Stimulated activated CD8-positive, alpha-beta memory T cell treated with anti-CD3 and anti-CD28 coated beads, Interleukin-15, amount 100 ng/mL, for 48 hours (primary cell): ENCODE results near the gene AATK.
"Not testable (repeated sequence)": the region's sequence is repeated elsewhere in the genome, so short reads cannot be mapped to it uniquely, and the experiment has no call there.

Experiments
- DNase-seq, 2 donors: peaks; one replicate each; pipeline ENCODE4 v3.0.0-alpha.2; 2020; ENCODE audit warnings: low read depth in 2 of 2

AATK gene

DNA sequence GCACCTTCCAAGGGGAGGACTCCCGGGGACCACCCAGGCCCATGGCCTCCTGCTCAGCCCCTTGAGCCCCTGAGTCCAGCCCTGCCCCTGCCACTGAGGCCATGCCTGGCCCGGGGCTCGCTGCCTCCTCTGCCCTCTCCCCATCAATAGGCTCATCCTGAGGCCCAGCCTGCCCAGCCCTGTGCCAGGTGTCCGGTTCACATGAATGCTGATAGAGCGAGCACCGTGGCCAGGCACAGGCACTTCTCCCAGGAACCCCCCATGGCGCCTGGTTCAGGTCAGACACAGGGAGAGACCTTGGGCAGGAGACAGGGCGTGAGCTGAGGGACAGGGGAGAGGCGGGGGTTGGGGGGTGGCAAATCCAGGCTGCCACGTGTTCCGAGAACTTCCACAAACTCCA lies 3.5 kb downstream of the AATK start:
- no peak for DNase-seq

DNA sequence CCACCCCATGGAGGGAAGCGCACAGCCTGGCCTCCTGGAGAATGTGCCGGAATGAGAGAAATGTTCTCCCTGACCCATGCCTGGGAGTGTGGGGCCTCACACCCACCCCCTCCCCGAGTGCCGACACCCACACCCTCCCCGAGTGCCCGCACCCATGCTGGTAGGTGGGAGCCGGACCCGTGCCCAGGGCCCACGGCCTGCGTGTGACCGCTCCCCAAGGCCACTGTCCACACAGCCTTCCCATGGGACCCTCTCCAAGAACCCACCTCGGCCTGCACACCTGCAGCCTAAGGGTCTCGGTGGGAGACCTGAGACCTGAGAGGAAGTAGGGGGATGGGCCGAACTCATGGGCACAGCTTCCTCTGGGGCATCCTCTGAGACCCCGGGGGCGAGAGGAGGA lies 4.0 kb downstream of the AATK start:
- no peak for DNase-seq

DNA sequence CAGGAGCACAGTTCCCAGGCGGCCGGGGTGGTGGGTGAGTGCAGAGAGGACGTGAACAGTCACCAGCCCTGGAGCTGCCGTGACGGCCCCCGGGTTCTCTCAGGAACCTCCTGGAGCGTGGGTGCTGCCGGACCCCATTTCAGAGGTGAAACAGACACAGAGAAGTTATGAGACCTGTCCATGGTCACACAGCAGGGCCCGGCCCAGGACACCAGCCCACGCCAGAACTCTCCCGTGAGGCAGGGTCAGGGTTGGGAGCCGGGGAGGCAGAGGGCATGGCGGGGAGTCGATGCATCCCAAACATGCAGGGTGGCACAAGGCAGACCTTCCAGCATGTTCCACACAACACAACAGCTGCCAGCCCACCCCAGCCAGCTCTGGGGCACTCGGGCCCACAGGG lies 4.5 kb downstream of the AATK start:
- no peak for DNase-seq

DNA sequence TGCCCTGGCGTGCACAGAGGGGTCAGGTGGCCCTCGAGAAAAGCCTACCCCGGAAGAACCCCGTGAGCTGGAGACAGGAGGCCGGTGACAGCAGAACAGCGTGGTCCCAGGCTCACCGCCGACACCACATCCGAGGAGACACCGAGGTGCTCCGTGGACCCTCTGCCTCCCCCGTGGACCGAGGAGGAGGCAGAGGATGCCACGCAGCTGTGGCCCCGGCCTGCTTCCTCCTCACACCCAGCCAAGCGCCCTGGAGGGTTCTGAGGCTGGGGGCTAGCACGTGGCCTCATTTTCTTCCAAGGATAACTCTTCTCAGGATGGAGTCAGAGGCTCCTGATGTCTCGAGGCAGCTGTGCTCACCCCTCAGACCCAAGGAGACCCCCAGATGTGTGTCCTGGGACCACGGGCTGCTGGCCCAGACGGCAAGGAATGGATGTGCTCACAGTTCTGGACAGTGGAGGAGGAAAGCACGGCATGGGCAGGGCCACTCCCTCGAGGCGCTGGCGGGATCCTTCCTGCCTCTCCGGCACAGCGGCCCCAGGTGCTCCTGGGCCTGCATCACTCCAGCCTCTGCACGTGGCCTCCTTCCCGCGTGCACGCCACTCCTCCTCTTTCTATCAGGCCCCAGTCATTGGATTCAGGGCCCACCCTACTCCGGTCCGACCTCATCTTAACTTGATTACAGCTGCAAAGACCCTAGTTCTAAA lies 5.1 kb downstream of the AATK start:
- no peak for DNase-seq

DNA sequence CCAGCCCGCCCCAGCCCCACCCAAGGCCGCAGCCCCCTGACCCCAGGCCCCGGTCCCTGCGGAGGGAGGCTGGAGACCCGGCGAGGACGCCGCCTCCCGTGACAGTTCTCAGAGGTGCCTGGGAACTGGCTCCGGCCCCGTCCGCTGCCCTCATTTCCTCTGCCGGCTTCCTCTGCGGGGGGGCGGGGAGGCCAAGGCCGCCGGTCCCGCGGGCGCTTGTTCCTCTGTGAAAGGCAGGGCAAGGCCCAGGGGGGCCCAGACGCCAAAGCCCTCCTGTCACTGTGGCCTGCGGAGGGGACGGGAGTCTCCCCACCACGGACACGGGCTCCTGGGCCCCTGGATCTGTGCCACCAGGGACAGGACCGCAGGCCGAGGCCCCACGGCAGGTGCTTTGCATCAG lies 5.7 kb downstream of the AATK start:
- DNase-seq = no peak

DNA sequence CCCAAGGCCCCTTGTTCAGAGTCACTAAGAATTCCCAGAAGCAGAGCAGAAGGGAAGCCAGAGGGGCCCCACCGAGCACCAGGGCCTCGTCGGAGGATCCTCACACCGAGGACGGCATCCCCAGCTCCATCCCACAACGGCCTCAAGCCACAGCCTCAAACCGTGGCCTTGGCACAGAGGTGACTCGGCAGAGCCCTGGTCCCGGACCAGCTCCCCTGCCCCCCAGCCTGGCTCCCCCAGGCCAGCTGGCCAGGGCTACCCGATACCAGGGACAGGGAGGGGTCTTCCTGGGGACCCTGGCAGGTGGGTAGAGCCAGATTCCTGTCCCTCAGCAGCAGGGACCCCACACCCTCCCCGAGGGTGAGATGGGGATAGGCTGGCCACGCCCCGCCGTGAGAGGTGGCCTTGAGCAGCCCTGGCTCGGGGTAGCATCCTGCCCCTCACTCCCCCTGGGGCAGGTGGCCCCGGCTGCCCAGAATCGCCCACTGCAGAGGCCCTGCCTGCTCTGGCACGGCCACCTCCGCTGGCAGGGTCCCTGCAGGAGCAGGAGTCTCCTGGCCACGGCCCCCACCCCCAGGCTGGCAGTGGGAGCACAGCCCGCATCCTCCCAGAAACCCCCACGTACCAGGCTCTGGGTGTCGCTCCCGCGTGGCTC lies 6.3 kb downstream of the AATK start:
- DNase-seq = no peak

DNA sequence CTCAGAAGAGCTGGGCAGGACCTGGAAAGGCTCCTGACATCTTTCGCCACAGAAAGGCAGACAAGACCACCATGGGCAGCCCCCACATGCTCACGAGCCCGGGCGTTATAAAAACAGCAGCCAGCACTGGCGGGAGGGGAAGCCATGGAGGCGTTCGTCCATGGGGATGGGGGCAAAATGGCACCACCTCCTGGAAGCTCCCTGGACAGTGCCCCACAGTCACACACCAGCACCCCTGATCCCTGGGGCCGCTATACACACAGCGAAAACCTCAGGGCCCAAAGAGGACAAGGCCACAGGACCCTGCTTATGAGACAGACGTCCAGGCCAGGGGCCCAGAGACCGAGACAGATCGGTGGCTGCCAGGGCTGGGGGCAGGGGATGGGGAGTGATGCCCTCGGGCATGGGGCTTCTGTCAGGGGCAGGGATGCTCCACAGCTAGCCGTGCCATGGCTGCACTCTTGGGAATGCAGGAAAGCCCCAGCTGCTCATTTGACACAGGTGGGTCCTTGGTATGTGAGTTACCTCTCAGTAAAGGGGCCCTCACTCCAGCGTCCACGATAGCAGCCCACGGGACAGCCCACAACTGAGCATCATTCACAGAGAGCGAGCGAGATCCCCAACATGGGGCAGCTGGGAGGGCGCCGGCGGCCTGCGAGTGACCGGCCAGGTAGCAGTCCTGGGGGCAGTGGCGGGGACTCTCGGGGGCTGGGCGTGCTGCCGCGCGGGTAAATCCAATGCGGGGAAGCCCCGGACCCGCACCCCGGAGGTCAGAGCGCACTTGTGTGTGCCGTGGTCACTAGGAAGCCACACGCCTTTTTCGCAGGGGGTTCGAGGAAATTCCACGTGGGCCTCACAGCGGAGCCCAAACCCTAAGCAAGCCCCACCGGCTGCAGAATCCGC lies 7.1 kb downstream of the AATK start:
- no peak for DNase-seq

DNA sequence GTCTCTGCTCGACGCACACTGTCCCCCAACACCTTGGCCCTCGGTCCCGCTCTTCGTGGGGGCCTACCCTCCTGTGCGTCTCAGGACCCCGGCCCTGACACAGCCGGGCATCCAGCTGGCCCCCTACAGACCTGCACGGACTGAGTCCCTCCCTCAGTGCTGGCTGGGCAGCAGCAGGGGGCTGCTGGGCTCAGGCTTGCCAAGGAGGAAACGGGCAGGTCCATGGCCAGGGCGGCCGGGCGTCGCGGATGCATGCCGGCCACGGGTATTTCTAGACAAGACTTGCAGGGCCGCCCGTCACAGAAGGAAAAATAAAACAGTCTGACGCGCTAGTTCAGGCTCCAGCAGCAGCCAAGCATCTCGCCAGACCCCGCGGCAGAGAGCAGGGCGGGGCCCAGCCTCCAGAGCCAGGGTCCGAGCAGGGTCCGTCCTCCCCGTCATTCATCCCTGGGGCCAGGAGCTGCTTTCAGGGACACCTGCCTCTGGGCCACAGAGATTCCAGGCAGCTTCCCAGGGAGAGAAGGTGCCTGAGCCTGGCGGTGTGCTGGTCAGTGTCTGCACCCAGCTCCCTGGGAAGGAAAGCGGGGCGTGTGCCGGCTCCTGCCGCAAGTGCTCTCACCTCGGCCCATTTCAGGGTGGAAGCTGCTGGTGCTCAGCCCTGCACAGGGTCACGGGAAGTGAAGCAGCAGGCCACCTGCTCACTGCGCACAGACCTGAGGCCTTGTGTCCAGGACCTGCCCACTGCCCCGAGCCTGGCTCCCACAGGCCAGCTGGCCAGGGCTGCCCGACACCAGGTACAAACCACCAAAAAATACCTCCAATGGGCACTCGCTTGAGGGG lies 8.0 kb downstream of the AATK start:
- DNase-seq = no peak

DNA sequence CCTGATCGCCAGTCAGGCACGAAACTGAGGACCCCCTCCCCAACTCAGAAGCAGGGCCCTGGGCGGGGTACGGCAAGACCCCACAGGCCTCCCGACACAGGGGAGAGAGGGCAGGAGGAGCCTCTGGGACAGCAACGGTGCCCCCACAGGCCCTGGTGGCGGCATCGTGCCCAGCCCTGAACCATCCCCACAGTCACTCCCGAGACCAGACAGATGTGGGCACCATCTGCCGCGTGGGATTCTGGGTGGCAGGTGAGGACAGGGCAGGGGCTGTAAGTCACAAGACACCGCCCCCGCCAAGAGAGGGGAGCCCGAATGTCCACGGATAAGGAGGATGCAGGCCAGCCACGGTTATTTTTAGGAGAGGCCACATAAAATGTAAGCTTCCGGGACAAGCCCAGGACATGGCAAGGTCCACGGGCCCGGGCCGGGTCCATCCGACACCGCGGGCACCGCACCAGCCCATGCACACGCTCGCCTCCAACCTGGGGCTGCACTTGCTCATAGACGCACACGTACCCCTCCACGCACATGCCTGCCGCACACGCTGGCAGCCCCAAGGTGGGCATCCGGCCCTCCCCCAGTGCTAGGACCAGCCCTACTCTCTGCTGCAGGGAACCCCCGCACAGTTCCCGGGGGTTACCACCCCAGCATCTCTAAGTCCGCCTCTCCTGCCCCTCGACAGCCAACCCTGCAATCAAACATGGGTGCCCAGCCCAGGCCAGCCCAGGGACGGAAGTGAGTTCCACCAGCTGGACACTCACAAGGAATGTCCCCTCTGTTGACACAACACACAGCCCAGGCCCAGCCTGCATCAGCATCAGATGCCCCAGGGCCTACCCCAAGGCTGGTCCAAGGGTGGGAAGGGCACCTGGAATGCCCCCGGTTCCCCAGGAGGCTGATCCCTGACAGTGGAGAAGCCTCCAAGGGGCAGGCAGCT lies 8.9 kb downstream of the AATK start:
- DNase-seq = no peak

DNA sequence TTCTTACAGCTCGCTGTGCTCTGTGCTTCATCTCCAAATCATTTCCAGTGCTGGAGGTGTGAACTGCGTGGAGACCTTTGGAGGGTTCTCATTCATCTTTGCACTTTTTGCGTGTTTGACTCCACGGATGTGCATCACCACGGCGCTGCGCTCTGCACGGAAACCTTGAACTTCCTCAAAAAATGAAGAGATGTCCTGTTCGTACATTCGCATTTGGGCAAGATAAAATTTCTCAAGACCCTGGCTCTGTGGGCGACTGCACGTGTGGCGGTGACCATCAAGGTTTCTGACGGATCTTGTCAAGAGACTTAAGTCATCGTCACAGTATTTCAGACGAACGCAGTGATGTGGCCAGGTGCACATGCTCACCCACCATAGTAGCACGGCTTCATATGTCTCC lies 11.1 kb downstream of the AATK start:
- no peak for DNase-seq

DNA sequence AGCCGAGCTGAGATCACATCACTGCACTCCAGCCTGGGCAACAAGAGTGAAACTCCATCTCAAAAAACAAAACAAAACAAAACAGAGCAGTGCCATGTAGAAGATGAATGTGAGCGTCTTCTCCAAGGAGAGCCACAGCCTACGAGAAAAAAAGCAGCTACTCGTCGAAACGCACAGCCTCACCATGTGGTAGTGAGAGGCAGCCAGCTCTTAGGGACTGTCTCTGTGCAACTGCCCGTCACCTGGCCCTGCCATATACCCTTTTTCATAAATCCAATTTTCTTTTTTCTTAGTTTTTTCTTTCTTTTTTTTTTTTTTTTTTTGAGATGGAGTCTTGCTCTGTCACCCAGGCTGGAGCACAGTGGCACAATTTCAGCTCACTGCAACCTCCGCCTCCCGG lies 12.0 kb downstream of the AATK start:
- not testable (repeated sequence) for DNase-seq

DNA sequence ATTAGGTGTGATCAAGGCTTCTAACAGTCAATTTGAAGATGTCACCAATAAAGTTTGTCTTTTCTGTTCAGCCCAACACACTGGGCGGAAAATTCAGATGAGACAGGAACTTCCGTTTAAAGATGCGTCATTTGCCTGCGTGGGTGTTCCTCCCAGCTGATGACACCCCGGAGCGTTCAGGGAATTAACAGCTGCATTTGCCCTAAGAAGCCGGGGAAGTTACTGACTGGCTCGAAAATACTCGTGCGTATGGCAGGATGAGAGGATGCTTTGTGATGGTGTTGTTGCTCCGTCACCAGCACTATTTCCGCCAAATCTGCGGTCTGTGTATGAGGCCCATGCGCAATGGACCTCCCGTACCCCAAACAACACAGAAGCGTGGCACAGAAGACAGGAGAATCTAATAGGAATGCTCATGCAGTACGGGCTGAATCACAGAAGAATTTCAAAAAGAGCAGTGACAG lies 12.6 kb downstream of the AATK start:
- DNase-seq = no peak

DNA sequence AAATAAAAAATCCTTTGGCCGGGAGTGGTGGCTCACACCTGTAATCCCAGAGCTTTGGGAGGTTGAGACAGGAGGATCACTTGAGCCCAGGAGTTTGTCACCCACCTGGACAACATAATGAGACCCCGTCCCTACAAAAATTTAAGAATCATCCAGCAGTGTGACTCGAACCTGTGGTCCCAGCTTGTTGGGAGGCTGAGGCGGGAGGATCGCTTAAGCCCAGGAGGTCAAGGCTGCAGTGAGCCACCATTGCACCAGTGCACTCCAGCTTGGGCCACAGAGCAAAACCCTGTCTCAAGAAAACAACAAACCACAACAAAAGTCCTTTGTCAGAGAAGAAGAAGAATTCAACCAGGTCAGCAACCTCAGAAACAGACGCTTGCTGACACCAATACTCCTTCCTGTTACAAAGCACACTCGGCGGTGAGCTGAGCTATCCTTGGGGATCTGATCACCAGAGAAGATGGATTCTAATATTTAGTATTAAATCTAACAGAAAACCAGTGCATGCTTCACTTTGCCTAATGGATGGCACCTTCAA lies 13.7 kb downstream of the AATK start:
- no peak for DNase-seq

DNA sequence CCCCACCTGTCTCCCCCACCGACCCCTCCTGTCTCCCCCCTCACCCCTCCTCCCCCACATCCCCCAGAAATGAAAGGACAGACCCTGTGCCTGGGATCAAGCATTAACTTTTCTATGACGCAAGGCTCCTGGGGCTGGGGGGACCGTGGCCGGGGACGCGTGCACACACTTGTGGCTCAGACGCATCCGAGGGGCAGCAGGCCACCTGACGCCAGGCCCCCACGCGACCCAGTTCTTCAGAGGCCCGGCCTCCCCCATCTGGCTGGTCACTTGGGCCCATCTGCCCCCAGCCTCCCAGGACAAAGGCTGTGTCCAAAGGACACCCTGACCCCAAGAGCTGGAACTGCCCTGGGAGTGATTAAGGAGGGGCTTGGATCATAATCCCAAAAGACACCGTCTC lies 14.7 kb downstream of the AATK start:
- no peak for DNase-seq

DNA sequence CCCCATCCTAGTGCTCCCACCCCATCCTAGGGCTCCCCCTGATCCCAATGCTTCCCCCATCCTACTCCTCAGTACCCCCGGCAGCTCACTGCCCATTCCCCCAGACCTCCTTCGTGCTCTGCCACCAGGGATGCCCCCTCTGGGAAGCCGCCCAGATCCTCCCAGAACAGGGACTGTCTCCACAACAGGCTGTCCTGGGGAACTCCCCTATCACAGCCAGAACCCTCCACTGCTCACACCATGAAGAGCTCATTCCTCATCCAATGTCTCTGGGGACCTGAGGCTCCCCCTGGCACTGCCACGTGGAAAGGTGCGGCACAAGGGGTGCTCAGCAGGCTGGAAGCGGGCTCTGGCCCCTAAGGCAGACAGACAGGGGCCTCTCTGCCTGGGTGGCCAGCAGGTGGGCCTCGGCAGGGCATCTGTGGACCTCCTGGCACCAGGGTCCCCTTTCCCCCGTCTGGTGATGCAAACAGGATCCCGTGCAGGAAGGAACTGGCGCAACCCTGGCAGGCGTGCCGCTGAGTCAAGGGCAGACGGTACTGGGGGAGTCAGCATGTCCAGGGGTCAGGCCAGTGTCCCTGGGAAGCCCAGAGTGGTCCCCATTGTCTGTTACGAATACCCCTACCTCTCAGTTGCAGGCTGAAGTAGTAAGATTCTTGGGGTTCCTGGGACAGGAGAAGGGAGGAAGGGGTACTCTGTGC lies 15.5 kb downstream of the AATK start:
- no peak for DNase-seq

DNA sequence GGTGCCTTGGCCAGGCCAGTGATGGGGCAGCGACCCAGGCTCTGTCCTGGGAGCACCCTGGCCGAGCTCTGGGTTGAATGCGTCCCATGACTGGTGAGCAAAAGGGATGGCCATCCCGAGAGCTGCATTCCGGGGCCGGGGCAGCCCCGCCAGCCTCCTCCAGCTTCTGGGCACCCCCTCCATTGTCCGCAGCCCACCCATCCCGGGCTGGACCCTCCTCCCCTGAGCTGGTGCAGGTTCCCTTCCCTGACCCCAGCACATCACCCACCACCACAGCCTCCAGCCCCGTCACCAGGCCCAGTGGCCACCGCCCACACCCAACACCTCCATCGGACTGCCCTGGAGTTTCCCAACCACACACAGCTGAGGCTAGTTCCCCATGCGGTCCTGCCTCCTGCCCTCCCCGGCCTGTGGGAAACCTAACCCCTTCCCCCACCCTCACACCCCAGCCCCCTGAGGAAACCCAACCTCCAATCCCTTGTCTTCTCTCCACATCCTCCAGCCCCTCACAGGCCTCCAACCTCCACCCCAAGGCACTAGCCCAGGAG lies 17.0 kb downstream of the AATK start:
- DNase-seq = no peak

DNA sequence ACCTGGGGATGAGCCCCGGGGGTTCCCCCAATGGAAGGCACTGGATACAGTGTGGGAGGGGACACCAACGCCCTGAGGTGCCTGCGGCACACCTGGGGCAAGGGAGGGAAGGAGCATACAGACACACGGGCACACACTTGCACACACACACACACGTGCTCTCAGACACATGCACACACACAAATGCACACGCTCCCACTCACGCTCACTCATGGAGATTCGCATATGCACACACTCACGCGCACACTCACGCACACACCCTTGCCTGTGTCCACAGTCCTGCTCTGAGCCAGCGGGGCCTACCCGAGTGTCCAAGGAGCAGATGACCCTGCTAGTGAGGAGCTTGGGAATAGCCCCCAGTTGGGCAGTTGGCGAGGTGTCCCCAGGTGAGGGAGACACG lies 17.4 kb downstream of the AATK start:
- DNase-seq = no peak

DNA sequence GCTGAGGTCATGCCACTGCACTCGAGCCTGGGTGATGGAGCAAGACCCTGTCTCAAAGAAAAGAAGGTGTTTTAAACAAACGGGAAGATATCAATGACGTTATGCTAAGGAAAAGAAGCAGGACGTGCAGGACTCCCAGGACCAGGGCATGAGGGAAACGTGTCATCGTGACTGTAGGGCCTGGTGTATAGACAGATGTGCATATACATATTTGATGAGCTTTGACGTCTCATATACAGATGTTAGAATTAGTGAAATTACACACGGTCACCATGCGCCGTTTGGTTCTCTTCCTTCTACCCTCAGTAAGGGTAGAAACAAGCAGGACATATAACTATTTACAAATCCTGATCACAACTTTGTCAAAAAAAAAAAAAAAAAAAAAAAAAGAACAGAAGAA lies 18.3 kb downstream of the AATK start:
- DNase-seq = no peak

DNA sequence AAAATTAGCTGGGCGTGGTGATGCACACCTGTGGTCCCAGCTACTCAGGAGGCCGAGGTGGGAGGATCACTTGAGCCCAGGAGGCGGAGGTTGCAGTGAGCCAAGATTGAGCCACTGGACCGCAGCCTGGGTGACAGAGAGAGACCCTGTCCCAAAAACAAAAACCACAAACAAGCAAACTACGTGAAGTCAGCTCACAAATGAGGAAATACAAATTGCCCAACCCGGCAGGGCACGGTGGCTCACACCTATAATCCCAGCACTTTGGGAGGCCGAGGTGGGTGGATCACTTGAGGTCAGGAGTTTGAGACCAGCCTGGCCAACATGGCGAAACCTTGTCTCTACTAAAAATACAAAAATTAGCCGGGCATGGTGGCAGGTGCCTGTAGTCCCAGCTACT lies 19.8 kb downstream of the AATK start:
- DNase-seq = not testable (repeated sequence)

DNA sequence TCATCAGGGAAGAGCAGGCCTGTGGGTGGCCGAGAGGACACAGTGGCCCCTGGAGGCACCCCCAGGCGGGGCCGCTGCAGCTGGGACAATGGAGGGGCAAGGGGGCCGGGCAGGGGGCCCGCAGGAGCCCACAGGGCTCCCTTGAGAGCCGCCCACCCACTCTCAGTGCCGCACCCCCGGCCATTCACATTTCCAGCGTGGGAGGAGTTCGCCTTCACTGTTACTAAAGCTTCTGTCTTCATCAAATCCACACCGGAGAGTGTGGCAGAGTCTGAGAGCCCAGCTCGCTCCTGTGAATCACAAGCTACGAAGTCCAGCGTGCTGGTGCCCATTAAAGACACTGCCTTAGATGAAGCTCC lies 21.6 kb downstream of the AATK start:
- DNase-seq = no peak
